Mesenchymal stem cell (in vitro differentiated cells and primary cell): Measurements from ENCODE around the gene DDX52.

ENCODE experiments used
- DNase-seq: peaks from one replicate; pipeline ENCODE4 v3.0.0-alpha.2; 2013
- H2AFZ ChIP-seq: one replicate; pipeline ENCODE4 v1.6.1; 2013; ENCODE audit warnings: low read depth, mild to moderate bottlenecking, control low read depth, inconsistent platforms, low read length, moderate library complexity
- H2AK5ac ChIP-seq: 2 replicates; pipeline ENCODE4 v1.6.1; 2013; ENCODE audit warnings: low read length, moderate library complexity, mild to moderate bottlenecking, inconsistent platforms; ENCODE audit not compliant: severe bottlenecking
- H2BK120ac ChIP-seq: one replicate; pipeline ENCODE4 v1.6.1; 2013; ENCODE audit warnings: low read depth, mild to moderate bottlenecking, inconsistent platforms, low read length, moderate library complexity
- H2BK12ac ChIP-seq, 2 experiments: one replicate each; pipeline ENCODE4 v1.6.1; 2013; ENCODE audit warnings: inconsistent platforms in 2 of 2, low read length in 2 of 2, mild to moderate bottlenecking in 2 of 2, moderate library complexity in 2 of 2, control low read depth in 1 of 2
- H2BK15ac ChIP-seq: one replicate; pipeline ENCODE4 v1.6.1; 2013; ENCODE audit warnings: mild to moderate bottlenecking, low read depth, inconsistent platforms; ENCODE audit not compliant: poor library complexity, severe bottlenecking
- H2BK5ac ChIP-seq: 2 replicates; pipeline ENCODE4 v1.6.1; 2013; ENCODE audit warnings: low read depth, mild to moderate bottlenecking, low read length, control low read depth, inconsistent platforms; ENCODE audit not compliant: poor library complexity, severe bottlenecking
- H3K14ac ChIP-seq, 2 experiments: one replicate each; pipeline ENCODE4 v1.6.1; 2013; ENCODE audit warnings: inconsistent platforms in 2 of 2, low read length in 2 of 2, control low read depth in 1 of 2, mild to moderate bottlenecking in 1 of 2, moderate library complexity in 1 of 2
- H3K18ac ChIP-seq, 2 experiments: one replicate each; pipeline ENCODE4 v1.6.1; 2013; ENCODE audit warnings: inconsistent platforms in 2 of 2, low read length in 2 of 2, control low read depth in 1 of 2, low read depth in 1 of 2, mild to moderate bottlenecking in 1 of 2
- H3K23ac ChIP-seq, 2 experiments: one replicate each; pipeline ENCODE4 v1.6.1; 2013; ENCODE audit warnings: inconsistent platforms in 2 of 2, low read length in 2 of 2, mild to moderate bottlenecking in 2 of 2, moderate library complexity in 2 of 2, control low read depth in 1 of 2
- H3K27ac ChIP-seq: 2 replicates; pipeline ENCODE4 v1.5.1; 2013; ENCODE audit warnings: mild to moderate bottlenecking, moderate library complexity, low read length, control low read depth, inconsistent platforms; ENCODE audit not compliant: poor library complexity, severe bottlenecking
- H3K27me3 ChIP-seq, 2 experiments: 2 replicates each; pipeline versions ENCODE4 v1.6.1 to v1.7.0; 2013; ENCODE audit warnings: low read length in 2 of 2, mild to moderate bottlenecking in 2 of 2, moderate library complexity in 2 of 2, control low read depth in 1 of 2, inconsistent platforms in 1 of 2; ENCODE audit not compliant: control insufficient read depth in 1 of 2, insufficient read depth in 1 of 2
- H3K36me3 ChIP-seq, 2 experiments: 2 replicates each; pipeline versions ENCODE4 v1.6.1 to v1.7.0; 2013; ENCODE audit warnings: low read length in 2 of 2, control low read depth in 1 of 2, inconsistent platforms in 1 of 2, low read depth in 1 of 2, mild to moderate bottlenecking in 1 of 2; ENCODE audit not compliant: insufficient read depth in 2 of 2, control insufficient read depth in 1 of 2
- H3K4ac ChIP-seq, 2 experiments: one replicate each; pipeline ENCODE4 v1.6.1; 2013; ENCODE audit warnings: inconsistent platforms in 2 of 2, low read length in 2 of 2, mild to moderate bottlenecking in 2 of 2, moderate library complexity in 2 of 2, control low read depth in 1 of 2, low read depth in 1 of 2
- H3K4me1 ChIP-seq: 2 replicates; pipeline ENCODE4 v1.6.1; 2013; ENCODE audit warnings: low read depth, low read length, control low read depth; ENCODE audit not compliant: control insufficient read depth, insufficient read depth
- H3K4me2 ChIP-seq: 2 replicates; pipeline ENCODE4 v1.6.1; 2013; ENCODE audit warnings: low read length, mild to moderate bottlenecking, inconsistent platforms; ENCODE audit not compliant: poor library complexity, severe bottlenecking
- H3K4me3 ChIP-seq, 2 experiments: 2 replicates each; pipeline versions ENCODE4 v1.5.1 to v1.7.0; 2013; ENCODE audit warnings: low read length in 2 of 2, mild to moderate bottlenecking in 2 of 2, control low read depth in 1 of 2, low read depth in 1 of 2; ENCODE audit not compliant: insufficient read depth in 1 of 2
- H3K79me1 ChIP-seq: replicated peaks from 2 replicates; pipeline ENCODE4 v1.6.1; 2013; ENCODE audit warnings: mild to moderate bottlenecking, control low read depth, low read length, inconsistent platforms; ENCODE audit not compliant: poor library complexity, severe bottlenecking
- H3K9ac ChIP-seq: 2 replicates; pipeline ENCODE4 v1.7.0; 2013; ENCODE audit warnings: mild to moderate bottlenecking, low read length, moderate library complexity
- H3K9me3 ChIP-seq: 2 replicates; pipeline ENCODE4 v1.7.0; 2013; ENCODE audit warnings: mild to moderate bottlenecking, low read length; ENCODE audit not compliant: control insufficient read depth
- H4K8ac ChIP-seq: one replicate; pipeline ENCODE4 v1.6.1; 2013; ENCODE audit warnings: inconsistent platforms, mild to moderate bottlenecking, low read length, moderate library complexity
- H4K91ac ChIP-seq: one replicate; pipeline ENCODE4 v1.6.1; 2013; ENCODE audit warnings: mild to moderate bottlenecking, low read length, inconsistent platforms
- WGBS: methylation state at CpG from one replicate; pipeline ENCODE4 v1.1.7; 2013; ENCODE audit warnings: mixed read lengths; 5-methylcytosine and 5-hydroxymethylcytosine counted together

The DDX52 gene

DNA sequence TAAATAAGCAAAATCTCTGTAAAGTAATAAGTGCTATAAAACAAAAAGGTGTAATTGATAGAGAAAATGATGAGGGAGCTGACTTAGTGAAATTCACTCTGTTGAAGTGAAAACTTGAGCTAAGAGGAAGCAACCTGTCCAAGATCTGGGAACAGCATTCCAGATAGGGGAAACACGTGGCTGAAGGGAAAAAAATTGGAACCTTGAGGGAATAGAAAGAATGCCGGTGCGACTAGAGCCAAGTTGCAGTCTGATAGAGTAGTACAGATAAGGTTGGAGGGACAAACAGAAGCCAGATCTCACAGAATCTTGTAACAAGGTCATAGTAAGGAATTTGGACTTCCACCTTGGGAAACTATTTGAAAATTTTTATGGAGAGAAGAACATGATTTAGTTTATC lies 623 bp upstream of the DDX52 start:
- H4K8ac ChIP-seq = peak overlapping the region; percentile 12
- H3K9me3 ChIP-seq = no peaks in the 10 kb centered on the region
- H3K27me3 ChIP-seq = peaks cover 0 to 31% of the 10 kb centered on the region in 2 experiments
- no peak overlapping the region for H2BK15ac ChIP-seq
- no peaks in the 10 kb centered on the region for H3K79me1 ChIP-seq
- H2BK120ac ChIP-seq = no peak overlapping the region
- peak overlapping the region; percentile 30 for H3K4me2 ChIP-seq
- no peak overlapping the region for H3K18ac ChIP-seq
- DNase-seq = no peak
- H2BK5ac ChIP-seq = no peak overlapping the region
- no peaks in the 10 kb centered on the region for H3K4me1 ChIP-seq
- H2AK5ac ChIP-seq = no peak overlapping the region
- H3K4me3 ChIP-seq = peak overlapping the region in 1 of 2 experiments; percentile 92
- H3K4ac ChIP-seq = no peak overlapping the region
- no peak overlapping the region for H3K14ac ChIP-seq
- H3K27ac ChIP-seq = no peak overlapping the region
- no peak overlapping the region for H2BK12ac ChIP-seq
- H3K36me3 ChIP-seq = peaks cover 3 to 22% of the 10 kb centered on the region in 2 experiments
- H3K9ac ChIP-seq = peak overlapping the region; percentile 98
- H3K23ac ChIP-seq = no peak overlapping the region
- no peak overlapping the region for H2AFZ ChIP-seq
- H4K91ac ChIP-seq = no peak overlapping the region
- 69% methylated on average over 3 of the region's 3 CpGs for WGBS

- H2BK5ac ChIP-seq = peak overlapping the region; percentile 10
- no peak overlapping the region for H3K14ac ChIP-seq
- WGBS = 6% methylated on average over 6 of the region's 7 CpGs
- H2BK15ac ChIP-seq = no peak overlapping the region
- no peaks in the 10 kb centered on the region for H3K79me1 ChIP-seq
- no peak overlapping the region for H3K23ac ChIP-seq
- H3K4me1 ChIP-seq = no peaks in the 10 kb centered on the region
- peak overlapping the region; percentile 2 for H2AK5ac ChIP-seq
- H3K9ac ChIP-seq = peak overlapping the region; percentile 98
- peak overlapping the region; percentile 70 for H3K4me2 ChIP-seq
- DNase-seq = peak; percentile 62
- H2BK12ac ChIP-seq = no peak overlapping the region
- peak overlapping the region in 1 of 2 experiments; percentile 84 for H3K4ac ChIP-seq
- H3K9me3 ChIP-seq = no peaks in the 10 kb centered on the region
- H2BK120ac ChIP-seq = peak overlapping the region; percentile 2
- H3K4me3 ChIP-seq = peak overlapping the region; percentile 76 to 92
- no peak overlapping the region for H3K18ac ChIP-seq
- H4K8ac ChIP-seq = peak overlapping the region; percentile 98
- no peak overlapping the region for H2AFZ ChIP-seq
- peak overlapping the region; percentile 83 for H3K27ac ChIP-seq
- no peak overlapping the region for H4K91ac ChIP-seq
- H3K36me3 ChIP-seq = peaks cover 3 to 31% of the 10 kb centered on the region in 2 experiments
- H3K27me3 ChIP-seq = peaks cover 0 to 29% of the 10 kb centered on the region in 2 experiments
Observed at GRCh38 chr17:37642681-37643080, 565 bp downstream of the DDX52 start.

- H3K27ac ChIP-seq = no peak overlapping the region
- H3K9me3 ChIP-seq = no peaks in the 10 kb centered on the region
- no peak overlapping the region for H3K9ac ChIP-seq
- no peak overlapping the region for H3K4me2 ChIP-seq
- peaks cover 0 to 9% of the 10 kb centered on the region in 2 experiments for H3K27me3 ChIP-seq
- peaks cover 11 to 51% of the 10 kb centered on the region in 2 experiments for H3K36me3 ChIP-seq
- no peak overlapping the region for H3K18ac ChIP-seq
- H3K23ac ChIP-seq = no peak overlapping the region
- no peak overlapping the region for H2BK120ac ChIP-seq
- H2AFZ ChIP-seq = no peak overlapping the region
- no peak for DNase-seq
- no peak overlapping the region for H3K14ac ChIP-seq
- H4K91ac ChIP-seq = no peak overlapping the region
- H4K8ac ChIP-seq = no peak overlapping the region
- H2BK15ac ChIP-seq = no peak overlapping the region
- no peak overlapping the region for H3K4ac ChIP-seq
- no peak overlapping the region for H3K4me3 ChIP-seq
- no peak overlapping the region for H2BK12ac ChIP-seq
- no peak overlapping the region for H2BK5ac ChIP-seq
- no peaks in the 10 kb centered on the region for H3K4me1 ChIP-seq
- peaks cover 2% of the 10 kb centered on the region for H3K79me1 ChIP-seq
- H2AK5ac ChIP-seq = no peak overlapping the region
Observed at GRCh38 chr17:37640015-37640414, 3.2 kb downstream of the DDX52 start.

- Histone ChIP-seq H3K4me2 (no peak overlapping the region), H3K18ac (no peak overlapping the region), H3K36me3 (peaks cover 21 to 62% of the 10 kb centered on the region in 2 experiments), H3K27ac (no peak overlapping the region), H3K9ac (no peak overlapping the region), H3K27me3 (no peaks in the 10 kb centered on the region), H4K8ac (no peak overlapping the region), H3K14ac (no peak overlapping the region), H3K9me3 (no peaks in the 10 kb centered on the region), H3K4me1 (no peaks in the 10 kb centered on the region), H2AFZ (no peak overlapping the region), H2BK15ac (no peak overlapping the region), H3K79me1 (peaks cover 2% of the 10 kb centered on the region), H3K4ac (no peak overlapping the region), H2AK5ac (no peak overlapping the region), H2BK12ac (no peak overlapping the region), H4K91ac (no peak overlapping the region), H3K23ac (no peak overlapping the region), H2BK5ac (no peak overlapping the region), H2BK120ac (no peak overlapping the region), H3K4me3 (no peak overlapping the region)
- no peak for DNase-seq
Observed at GRCh38 chr17:37637956-37638355, 5.3 kb downstream of the DDX52 start.
